K562 (cell line): ENCODE data around the gene SMCO1. TPM values are rescaled to one million over a fixed set of nuclear protein-coding genes. Genes with fewer than 3 reads are reported as not detected.

Experiments
- ATAC-seq: fragments of 200-7000 bp; cut with Tn5 transposase; 3 replicates; pipeline ENCODE4 v1.9.1; 2020; ENCODE audit warnings: moderate library complexity
- BruUV-seq: library from RNA; stranded (reverse); fragments of 400-500 nt; replicated peaks from 2 replicates; lab custom pipeline; 2021; lab: Mats Ljungman, UMichigan
- CTCF ChIA-PET: fragments of 300-600 bp; formaldehyde crosslinking; extraction: SDS; loops from one replicate; lab custom pipeline; 2021; ENCODE audit warnings: low intra/inter-chr PET ratio; lab: Yijun Ruan, JAX
- POLR2A ChIA-PET: fragments of 300-600, 350-650 bp; sonication (Branson Sonifier 250); formaldehyde crosslinking; extraction: SDS; loops from one replicate; lab custom pipeline; 2021; ENCODE audit warnings: antibody characterized with exemption, inconsistent platforms; lab: Yijun Ruan, JAX
- DNase-seq, 4 experiments: peaks; one replicate each; pipeline versions ENCODE4 v3.0.0 to v3.0.0-alpha.2; 2011 to 2018; ENCODE audit warnings: low spot score in 3 of 4, mixed read lengths in 3 of 4; ENCODE audit errors: extremely low read depth in 1 of 4
- FAIRE-seq: peaks from 2 replicates; lab custom pipeline; 2011; peaks lifted over from hg19 to GRCh38; lab: Jason Lieb, UNC
- H2AFZ ChIP-seq: 2 replicates; pipeline ENCODE4 v1.6.0; 2011; ENCODE audit warnings: low read depth, low read length, control low read depth, inconsistent platforms
- H3K27ac ChIP-seq: fragments of 200-600 bp; 3 replicates; pipeline ENCODE4 v1.8.0; 2011; ENCODE audit warnings: low read depth, mild to moderate bottlenecking, control low read depth, inconsistent platforms, low read length, moderate library complexity, mixed read lengths; ENCODE audit errors: extremely low read depth
- H3K27me3 ChIP-seq, 2 experiments: fragments of 300-600 bp in 1 of 2; 2 replicates in 1 of 2; 3 replicates in 1 of 2; pipeline versions ENCODE4 v1.6.0 to v1.8.0; 2011; ENCODE audit warnings: inconsistent platforms in 2 of 2, low read length in 2 of 2, mild to moderate bottlenecking in 1 of 2, mixed read lengths in 1 of 2, moderate library complexity in 1 of 2; ENCODE audit not compliant: control insufficient read depth in 2 of 2, insufficient read depth in 2 of 2
- H3K36me3 ChIP-seq: fragments of 300-600 bp; 3 replicates; pipeline ENCODE4 v1.8.0; 2011; ENCODE audit warnings: mild to moderate bottlenecking, low read length, inconsistent platforms; ENCODE audit not compliant: control insufficient read depth, insufficient read depth
- H3K4me1 ChIP-seq, 2 experiments: fragments of 200-600 bp in 1 of 2; replicated peaks in 1 of 2; 2 replicates in 1 of 2; 3 replicates in 1 of 2; pipeline versions ENCODE4 v1.5.1 to v1.8.0; 2011; ENCODE audit warnings: inconsistent platforms in 2 of 2, low read length in 2 of 2, mild to moderate bottlenecking in 1 of 2, mixed read lengths in 1 of 2, moderate library complexity in 1 of 2; ENCODE audit not compliant: control insufficient read depth in 2 of 2, insufficient read depth in 2 of 2
- H3K4me2 ChIP-seq: 2 replicates; pipeline ENCODE4 v1.6.1; 2011; ENCODE audit warnings: low read length, control low read depth, inconsistent platforms, mixed read lengths; ENCODE audit not compliant: insufficient read depth
- H3K4me3 ChIP-seq: fragments of 200-600 bp; sonication (generic), shearing (Covaris generic); 2 replicates; pipeline ENCODE4 v1.5.1; 2016; ENCODE audit warnings: control low read depth, inconsistent platforms
- H3K79me2 ChIP-seq: fragments of 200-600 bp; 3 replicates; pipeline ENCODE4 v1.8.0; 2011; ENCODE audit warnings: low read length, inconsistent platforms; ENCODE audit not compliant: control insufficient read depth, insufficient read depth
- H3K9ac ChIP-seq, 2 experiments: 2 replicates each; pipeline versions ENCODE4 v1.6.0 to v1.6.1; 2011; ENCODE audit warnings: low read depth in 2 of 2, low read length in 2 of 2, control low read depth in 1 of 2, inconsistent platforms in 1 of 2, mild to moderate bottlenecking in 1 of 2, mixed read lengths in 1 of 2; ENCODE audit not compliant: insufficient read depth in 1 of 2
- H3K9me1 ChIP-seq: one replicate; pipeline ENCODE4 v1.6.0; 2011; ENCODE audit warnings: inconsistent platforms, mild to moderate bottlenecking, low read length, moderate library complexity; ENCODE audit not compliant: control insufficient read depth, insufficient read depth
- H3K9me3 ChIP-seq: replicated peaks from 2 replicates; pipeline ENCODE4 v1.5.1; 2011; ENCODE audit warnings: low read depth, low read length, inconsistent platforms; ENCODE audit not compliant: control insufficient read depth, insufficient read depth
- H4K20me1 ChIP-seq: replicated peaks from 2 replicates; pipeline ENCODE4 v1.6.1; 2011; ENCODE audit warnings: low read length, inconsistent platforms, mixed read lengths; ENCODE audit not compliant: control insufficient read depth, insufficient read depth
- ARID3B ChIP-seq: fragments of 250-450 bp; sonication (Bioruptor Pico); IDR thresholded peaks from 2 replicates; pipeline ENCODE4 v1.4.0; 2020; ENCODE audit warnings: borderline replicate concordance
- BHLHE40 ChIP-seq: IDR thresholded peaks from 2 replicates; pipeline ENCODE4 v1.6.1; 2011; ENCODE audit warnings: low read length, improper control_type of control experiment
- C11orf30 ChIP-seq: fragments of 450-650 bp; IDR thresholded peaks from 2 replicates; pipeline ENCODE4 v1.6.1; 2016; ENCODE audit warnings: low read depth, mild to moderate bottlenecking
- GTF2A2 ChIP-seq: IDR thresholded peaks from 2 replicates; pipeline ENCODE4 v1.6.1; 2016; ENCODE audit warnings: mild to moderate bottlenecking, missing genetic modification characterization, missing compliant biosample characterization
- HDAC8 ChIP-seq: fragments of 450-650 bp; IDR thresholded peaks from 2 replicates; pipeline ENCODE4 v1.6.1; 2016; ENCODE audit warnings: mild to moderate bottlenecking, missing genetic modification characterization, moderate library complexity, missing compliant biosample characterization
- MEF2A ChIP-seq: IDR thresholded peaks from 2 replicates; pipeline ENCODE4 v1.6.1; 2011; ENCODE audit warnings: low read depth, mild to moderate bottlenecking, low read length, moderate library complexity; ENCODE audit not compliant: control insufficient read depth
- RBFOX2 ChIP-seq: fragments of 200-400 bp; formaldehyde crosslinking; IDR thresholded peaks from 2 replicates; pipeline ENCODE4 v1.6.1; 2017; ENCODE audit warnings: low read depth, mild to moderate bottlenecking, low read length, moderate library complexity
- SAFB2 ChIP-seq: fragments of 200-400 bp; formaldehyde crosslinking; IDR thresholded peaks from 2 replicates; pipeline ENCODE4 v1.6.1; 2018; ENCODE audit warnings: borderline replicate concordance, low read length, low read depth, moderate library complexity; ENCODE audit not compliant: severe bottlenecking
- SIRT6 ChIP-seq: IDR thresholded peaks from one replicate; pipeline ENCODE4 v1.6.1; 2012; ENCODE audit warnings: low read depth, mild to moderate bottlenecking, control low read depth, inconsistent platforms, low read length, moderate library complexity
- ZBTB8A ChIP-seq: fragments of 450-650 bp; IDR thresholded peaks from 2 replicates; pipeline ENCODE4 v1.6.1; 2018; ENCODE audit warnings: mild to moderate bottlenecking, moderate library complexity; ENCODE audit not compliant: partially characterized antibody
- ZFPM2 ChIP-seq: fragments of 250-450 bp; sonication (Bioruptor Pico); IDR thresholded peaks from 2 replicates; pipeline ENCODE4 v1.5.1; 2022; ENCODE audit warnings: mild to moderate bottlenecking
- ZHX1 ChIP-seq: fragments of 150-350 bp; conservative IDR thresholded peaks from 2 replicates; pipeline ENCODE4 v1.6.1; 2014; ENCODE audit warnings: low read length
- ZNF695 ChIP-seq: fragments of 450-650 bp; formaldehyde crosslinking; IDR thresholded peaks from 2 replicates; pipeline ENCODE4 v1.4.0; 2020; ENCODE audit warnings: mild to moderate bottlenecking, moderate library complexity
- WGBS: fragments of 100-300 bp; shearing (Covaris generic); methylation state at CpG from one replicate; pipeline ENCODE4 v1.1.6; 2016; ENCODE audit warnings: low coverage, mixed read lengths; ENCODE audit not compliant: insufficient coverage; ENCODE audit errors: missing lambda C conversion rate; 5-methylcytosine and 5-hydroxymethylcytosine counted together
- in situ Hi-C: fragments of 300-500 bp; cut with MboI; formaldehyde crosslinking; loops from 4 replicates; pipeline ENCODE4 v1.15.0; 2018; ENCODE audit warnings: inconsistent platforms, mixed read lengths
- intact Hi-C: fragments of 100-400 bp; cut with micrococcal nuclease; formaldehyde crosslinking; loops from 2 replicates; pipeline ENCODE4 v1.14.2; 2022
- polyA plus RNA-seq, 8 experiments: library from polyadenylated mRNA; depleted of rRNA in 4 of 8; stranded (reverse) in 5 of 8; unstranded in 3 of 8; fragments of >200 nt; fragmentation: Nextera tagmentation in 2 of 8; fragmentation: Illumina TruSeq in 1 of 8; extraction: Ambion mirVana in 2 of 8; extraction: Trizol in 1 of 8; gene quantifications; 2 replicates each; pipeline versions ENCODE4 v1.2.1 to v1.2.3, GENCODE V29; 2011 to 2014; ENCODE audit warnings: inconsistent platforms in 1 of 8, missing spikeins in 1 of 8
- total RNA-seq, 7 experiments: library from RNA; depleted of rRNA in 6 of 7; stranded (reverse); fragments of >200 nt in 6 of 7; fragmentation: Illumina TruSeq in 2 of 7; extraction: Trizol in 2 of 7; gene quantifications; 2 replicates each; pipeline versions ENCODE4 v1.2.1 to v1.2.3, GENCODE V29; 2011 to 2021; ENCODE audit warnings: low replicate concordance in 1 of 7
- TF ChIP-seq, protein P1 (sequence below): fragments of 250-450 bp; sonication (Bioruptor Pico); IDR thresholded peaks from 2 replicates; pipeline ENCODE4 v1.8.0; 2022; ENCODE audit warnings: inconsistent platforms

SMCO1 gene
- total and polyA plus RNA-seq, 9 of the 15 experiments (the other 6 are each of a cell fraction or from before 2014, with no cell fraction given): 0.05 to 0.35 (median 0.12) TPM; not detected in 5

GRCh38 chr3:196547067-196547466 is 31.9 kb upstream of the SMCO1 start (continued):
- TF ChIP-seq ZHX1: no peak
- no peak for TF ChIP-seq C11orf30
- no peak for TF ChIP-seq SAFB2
- TF ChIP-seq MEF2A: no peak
- no peak for TF ChIP-seq ZBTB8A

GRCh38 chr3:196546537-196546936 is 31.4 kb upstream of the SMCO1 start:
- FAIRE-seq (no peak), ATAC-seq (no peak), DNase-seq (no peak)
- intact Hi-C loops: no loop called here
- Histone ChIP-seq H3K4me2 (no peak overlapping the region), H3K36me3 (no peaks in the 10 kb centered on the region), H3K9ac (no peak overlapping the region), H3K27ac (no peak overlapping the region), H3K4me1 (no peaks in the 10 kb centered on the region), H2AFZ (peak overlapping the region; percentile 23; the same call in 1 of the 2 replicates), H3K4me3 (no peak overlapping the region), H4K20me1 (no peaks in the 10 kb centered on the region), H3K79me2 (no peaks in the 10 kb centered on the region), H3K9me3 (peaks cover 8% of the 10 kb centered on the region; the same call in 1 of the 2 replicates), H3K27me3 (no peaks in the 10 kb centered on the region), H3K9me1 (no peaks in the 10 kb centered on the region)
- in situ Hi-C loops: no loop called here
- BruUV-seq: no TSS peak
- ChIA-PET CTCF (no interaction called here), POLR2A (no interaction called here)
- 20% methylated on average over 5 of the region's 5 CpGs for WGBS
- TF ChIP-seq BHLHE40 (no peak), SIRT6 (no peak), HDAC8 (tag) (no peak), ZFPM2 (CRISPR knock-in tag) (no peak), RBFOX2 (no peak), ARID3B (CRISPR knock-in tag) (no peak), GTF2A2 (no peak), ZNF695 (CRISPR knock-in tag) (no peak)
- TF ChIP-seq, protein P1, sequence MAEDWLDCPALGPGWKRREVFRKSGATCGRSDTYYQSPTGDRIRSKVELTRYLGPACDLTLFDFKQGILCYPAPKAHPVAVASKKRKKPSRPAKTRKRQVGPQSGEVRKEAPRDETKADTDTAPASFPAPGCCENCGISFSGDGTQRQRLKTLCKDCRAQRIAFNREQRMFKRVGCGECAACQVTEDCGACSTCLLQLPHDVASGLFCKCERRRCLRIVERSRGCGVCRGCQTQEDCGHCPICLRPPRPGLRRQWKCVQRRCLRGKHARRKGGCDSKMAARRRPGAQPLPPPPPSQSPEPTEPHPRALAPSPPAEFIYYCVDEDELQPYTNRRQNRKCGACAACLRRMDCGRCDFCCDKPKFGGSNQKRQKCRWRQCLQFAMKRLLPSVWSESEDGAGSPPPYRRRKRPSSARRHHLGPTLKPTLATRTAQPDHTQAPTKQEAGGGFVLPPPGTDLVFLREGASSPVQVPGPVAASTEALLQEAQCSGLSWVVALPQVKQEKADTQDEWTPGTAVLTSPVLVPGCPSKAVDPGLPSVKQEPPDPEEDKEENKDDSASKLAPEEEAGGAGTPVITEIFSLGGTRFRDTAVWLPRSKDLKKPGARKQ (CRISPR knock-in tag): no peak
